ENCODE data around the gene PDE10A. TPM values are rescaled to one million over a fixed set of nuclear protein-coding genes. Genes with fewer than 3 reads are reported as not detected.

Gene PDE10A
- total and polyA plus RNA-seq, 2 of the 13 experiments (the other 11 are each of a cell fraction or from before 2014, with no cell fraction given): not detected

DNA sequence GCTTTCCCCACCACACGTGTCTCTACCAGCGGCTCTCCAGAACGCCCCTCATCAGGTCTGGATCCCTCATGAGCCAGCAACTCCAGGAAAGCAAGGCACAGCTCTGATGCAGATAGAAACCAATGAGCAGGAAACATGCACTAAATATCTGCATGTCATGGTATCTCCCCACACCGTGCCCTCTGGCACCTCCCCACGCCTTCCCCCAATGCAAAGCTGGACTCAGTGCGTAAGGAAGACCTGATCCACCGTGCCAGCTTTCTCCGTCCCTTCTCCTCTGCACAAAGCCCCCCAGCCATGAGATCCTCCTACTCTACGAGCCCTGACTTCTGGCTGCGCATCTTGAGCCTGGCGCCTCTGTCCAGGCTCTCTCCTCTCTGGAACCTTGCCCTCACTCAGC is 9.4 kb downstream of the PDE10A start:
- ATAC-seq (no peak), DNase-seq (ENCODE audit: low spot score) (no peak), FAIRE-seq (no peak)
- Histone ChIP-seq H3K27ac (ENCODE audit: extremely low read length, insufficient read depth, low read length) (no peak overlapping the region), H3K36me3 (replicated peaks in 1 of 2; ENCODE audit: control insufficient read depth in 1 of 2, insufficient read depth in 2 of 2, low read length in 2 of 2) (no peaks in the 10 kb centered on the region), H3K4me2 (ENCODE audit: low read depth, low read length) (no peak overlapping the region), H3K9ac (ENCODE audit: insufficient read depth, low read depth, low read length) (no peak overlapping the region), H4K20me1 (ENCODE audit: insufficient read depth, low read length) (no peaks in the 10 kb centered on the region), H3K4me3 (replicated peaks in 1 of 3; ENCODE audit: insufficient read depth in 1 of 3, low read depth in 2 of 3, low read length in 3 of 3) (no peak overlapping the region), H3K27me3 (ENCODE audit: control insufficient read depth in 1 of 2, insufficient read depth in 2 of 2, low read length in 2 of 2) (peaks cover 7 to 74% of the 10 kb centered on the region in 2 experiments; a peak in 4 of 5 replicates), H3K4me1 (ENCODE audit: insufficient read depth, low read length) (no peaks in the 10 kb centered on the region), H3K79me2 (ENCODE audit: insufficient read depth, low read length) (no peaks in the 10 kb centered on the region), H2AFZ (ENCODE audit: low read length) (no peak overlapping the region), H3K9me3 (ENCODE audit: low read length) (no peaks in the 10 kb centered on the region)
- ChIA-PET POLR2A (no interaction called here), CTCF (ENCODE audit: low intra/inter-chr PET ratio, low total read pairs) (no interaction called here)
- BruUV-seq (replicated peaks): no TSS peak
- in situ Hi-C loops (cut with HindIII; ENCODE audit: extremely low pct_ligation_motif_present, low pct_unique_long_range_greater_than_20kb): no loop called here
- 12% methylated on average over 11 of the region's 11 CpGs for whole genome bisulfite sequencing (ENCODE audit: low lambda C conversion rate)
- intact Hi-C loops (cut with micrococcal nuclease; ENCODE audit: unreplicated experiment): no loop called here
- TF ChIP-seq ZNF280B (CRISPR knock-in tag; IDR thresholded peaks at IDR 0.05; ENCODE audit: borderline replicate concordance) (no peak), SP1 (IDR thresholded peaks at IDR 0.05) (no peak), SP1 (CRISPR knock-in tag; IDR thresholded peaks at IDR 0.05) (no peak), ZNF136 (CRISPR knock-in tag; IDR thresholded peaks at IDR 0.05; ENCODE audit: low read depth) (no peak), ZNF629 (CRISPR knock-in tag; conservative IDR thresholded peaks at IDR 0.05) (no peak), ZIK1 (CRISPR knock-in tag; IDR thresholded peaks at IDR 0.05; ENCODE audit: borderline replicate concordance, low read depth) (no peak), SNRNP70 (IDR thresholded peaks at IDR 0.05; ENCODE audit: low read depth, low read length) (no peak), ETV5 (CRISPR knock-in tag; IDR thresholded peaks at IDR 0.05; ENCODE audit: borderline replicate concordance) (no peak), KLF6 (CRISPR knock-in tag; IDR thresholded peaks at IDR 0.05) (no peak), ZNF773 (CRISPR knock-in tag; IDR thresholded peaks at IDR 0.05; ENCODE audit: borderline replicate concordance) (no peak), ZNF530 (CRISPR knock-in tag; IDR thresholded peaks at IDR 0.05; ENCODE audit: low read depth) (no peak), ZMYM2 (CRISPR knock-in tag; IDR thresholded peaks at IDR 0.05) (no peak)
- TF ChIP-seq, protein P1, sequence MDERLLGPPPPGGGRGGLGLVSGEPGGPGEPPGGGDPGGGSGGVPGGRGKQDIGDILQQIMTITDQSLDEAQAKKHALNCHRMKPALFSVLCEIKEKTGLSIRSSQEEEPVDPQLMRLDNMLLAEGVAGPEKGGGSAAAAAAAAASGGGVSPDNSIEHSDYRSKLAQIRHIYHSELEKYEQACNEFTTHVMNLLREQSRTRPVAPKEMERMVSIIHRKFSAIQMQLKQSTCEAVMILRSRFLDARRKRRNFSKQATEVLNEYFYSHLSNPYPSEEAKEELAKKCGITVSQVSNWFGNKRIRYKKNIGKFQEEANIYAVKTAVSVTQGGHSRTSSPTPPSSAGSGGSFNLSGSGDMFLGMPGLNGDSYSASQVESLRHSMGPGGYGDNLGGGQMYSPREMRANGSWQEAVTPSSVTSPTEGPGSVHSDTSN (CRISPR knock-in tag; IDR thresholded peaks at IDR 0.05): no peak
- TF ChIP-seq, protein P2, sequence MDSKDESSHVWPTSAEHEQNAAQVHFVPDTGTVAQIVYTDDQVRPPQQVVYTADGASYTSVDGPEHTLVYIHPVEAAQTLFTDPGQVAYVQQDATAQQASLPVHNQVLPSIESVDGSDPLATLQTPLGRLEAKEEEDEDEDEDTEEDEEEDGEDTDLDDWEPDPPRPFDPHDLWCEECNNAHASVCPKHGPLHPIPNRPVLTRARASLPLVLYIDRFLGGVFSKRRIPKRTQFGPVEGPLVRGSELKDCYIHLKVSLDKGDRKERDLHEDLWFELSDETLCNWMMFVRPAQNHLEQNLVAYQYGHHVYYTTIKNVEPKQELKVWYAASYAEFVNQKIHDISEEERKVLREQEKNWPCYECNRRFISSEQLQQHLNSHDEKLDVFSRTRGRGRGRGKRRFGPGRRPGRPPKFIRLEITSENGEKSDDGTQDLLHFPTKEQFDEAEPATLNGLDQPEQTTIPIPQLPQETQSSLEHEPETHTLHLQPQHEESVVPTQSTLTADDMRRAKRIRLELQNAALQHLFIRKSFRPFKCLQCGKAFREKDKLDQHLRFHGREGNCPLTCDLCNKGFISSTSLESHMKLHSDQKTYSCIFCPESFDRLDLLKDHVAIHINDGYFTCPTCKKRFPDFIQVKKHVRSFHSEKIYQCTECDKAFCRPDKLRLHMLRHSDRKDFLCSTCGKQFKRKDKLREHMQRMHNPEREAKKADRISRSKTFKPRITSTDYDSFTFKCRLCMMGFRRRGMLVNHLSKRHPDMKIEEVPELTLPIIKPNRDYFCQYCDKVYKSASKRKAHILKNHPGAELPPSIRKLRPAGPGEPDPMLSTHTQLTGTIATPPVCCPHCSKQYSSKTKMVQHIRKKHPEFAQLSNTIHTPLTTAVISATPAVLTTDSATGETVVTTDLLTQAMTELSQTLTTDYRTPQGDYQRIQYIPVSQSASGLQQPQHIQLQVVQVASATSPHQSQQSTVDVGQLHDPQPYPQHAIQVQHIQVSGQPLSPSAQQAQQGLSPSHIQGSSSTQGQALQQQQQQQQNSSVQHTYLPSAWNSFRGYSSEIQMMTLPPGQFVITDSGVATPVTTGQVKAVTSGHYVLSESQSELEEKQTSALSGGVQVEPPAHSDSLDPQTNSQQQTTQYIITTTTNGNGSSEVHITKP (CRISPR knock-in tag; IDR thresholded peaks at IDR 0.05; ENCODE audit: low read depth): no peak
- TF ChIP-seq, protein P3, sequence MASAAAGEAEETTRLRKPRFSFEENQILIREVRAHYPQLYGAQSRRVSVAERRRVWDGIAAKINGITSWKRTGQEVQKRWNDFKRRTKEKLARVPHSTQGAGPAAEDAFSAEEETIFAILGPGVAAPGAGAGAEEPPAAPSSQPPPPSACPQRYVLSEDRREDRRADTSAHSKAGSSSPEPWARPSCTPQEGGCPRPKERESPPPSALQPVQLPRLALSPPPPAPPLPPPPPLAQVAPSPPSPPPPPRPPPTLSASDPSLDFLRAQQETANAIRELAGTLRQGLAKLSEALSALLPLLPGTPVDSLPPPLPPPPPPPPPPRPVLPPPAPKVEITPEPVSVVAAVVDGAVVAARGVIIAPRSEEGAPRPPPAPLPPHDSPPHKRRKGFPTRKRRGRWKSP (CRISPR knock-in tag; IDR thresholded peaks at IDR 0.05): no peak

All from HepG2 (cell line).